Activated CD4-positive, alpha-beta T cell treated with anti-CD3 and anti-CD28 coated beads for 1 hour (primary cell): ENCODE data around the gene KEL.
A peak's percentile ranks its signal among the peaks of the same experiment; 100 is the strongest.
"Not testable (repeated sequence)": the region's sequence is repeated elsewhere in the genome, so short reads cannot be mapped to it uniquely, and the experiment has no call there.

Source experiments
- DNase-seq: peaks from one replicate; pipeline ENCODE4 v3.0.0-alpha.2; 2020

Gene KEL, protein sequence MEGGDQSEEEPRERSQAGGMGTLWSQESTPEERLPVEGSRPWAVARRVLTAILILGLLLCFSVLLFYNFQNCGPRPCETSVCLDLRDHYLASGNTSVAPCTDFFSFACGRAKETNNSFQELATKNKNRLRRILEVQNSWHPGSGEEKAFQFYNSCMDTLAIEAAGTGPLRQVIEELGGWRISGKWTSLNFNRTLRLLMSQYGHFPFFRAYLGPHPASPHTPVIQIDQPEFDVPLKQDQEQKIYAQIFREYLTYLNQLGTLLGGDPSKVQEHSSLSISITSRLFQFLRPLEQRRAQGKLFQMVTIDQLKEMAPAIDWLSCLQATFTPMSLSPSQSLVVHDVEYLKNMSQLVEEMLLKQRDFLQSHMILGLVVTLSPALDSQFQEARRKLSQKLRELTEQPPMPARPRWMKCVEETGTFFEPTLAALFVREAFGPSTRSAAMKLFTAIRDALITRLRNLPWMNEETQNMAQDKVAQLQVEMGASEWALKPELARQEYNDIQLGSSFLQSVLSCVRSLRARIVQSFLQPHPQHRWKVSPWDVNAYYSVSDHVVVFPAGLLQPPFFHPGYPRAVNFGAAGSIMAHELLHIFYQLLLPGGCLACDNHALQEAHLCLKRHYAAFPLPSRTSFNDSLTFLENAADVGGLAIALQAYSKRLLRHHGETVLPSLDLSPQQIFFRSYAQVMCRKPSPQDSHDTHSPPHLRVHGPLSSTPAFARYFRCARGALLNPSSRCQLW

DNA sequence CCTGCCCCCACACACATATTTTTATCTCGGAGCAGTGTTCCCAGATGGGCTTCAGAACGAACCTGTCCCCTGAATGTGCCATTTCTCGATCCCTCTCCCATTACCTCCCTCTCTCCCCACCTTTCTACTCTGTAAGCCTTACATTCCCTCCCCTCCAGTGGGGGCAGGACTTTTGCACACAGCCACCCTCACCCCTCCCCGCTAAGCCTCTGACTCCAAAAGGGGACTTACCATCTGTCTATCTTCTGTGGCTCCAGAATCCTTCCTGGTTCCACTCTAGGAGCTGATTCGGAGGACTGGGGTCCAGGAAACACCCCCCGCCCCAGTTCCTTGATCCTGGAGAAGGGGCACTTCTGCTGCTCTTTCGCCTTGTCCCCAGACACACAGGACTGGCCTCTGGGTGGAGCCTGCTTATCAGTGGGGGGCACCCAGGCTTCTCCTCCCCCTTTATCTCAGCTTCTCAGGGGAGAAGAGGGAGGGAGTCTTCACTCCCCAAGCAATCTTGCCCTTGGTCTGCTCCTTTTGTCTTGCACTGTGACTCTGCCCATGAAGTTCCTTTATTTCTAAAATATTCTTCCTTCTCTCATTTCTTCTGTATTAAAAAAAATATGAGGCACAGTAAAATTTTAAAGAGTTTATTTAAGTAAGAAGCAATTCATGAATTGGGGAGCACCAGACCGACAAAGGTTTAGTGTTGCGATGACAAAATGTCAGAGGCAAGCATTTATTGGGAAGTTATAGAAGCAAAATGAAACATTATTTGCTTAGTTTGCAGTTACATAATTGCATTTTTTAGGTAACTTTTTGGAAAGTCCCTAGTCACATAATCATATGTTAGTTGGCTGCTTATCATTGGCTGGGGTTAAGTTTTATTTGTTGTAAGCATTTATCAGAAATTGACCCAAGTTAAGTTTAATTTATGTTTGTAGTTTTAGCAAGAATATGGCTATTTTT, at the start of gene KEL:
TSS of gene KEL (minus strand) at position 391 of the 954 bp plus-strand sequence. CDS start at position 234, 157 bp downstream.
- no peak for DNase-seq

DNA sequence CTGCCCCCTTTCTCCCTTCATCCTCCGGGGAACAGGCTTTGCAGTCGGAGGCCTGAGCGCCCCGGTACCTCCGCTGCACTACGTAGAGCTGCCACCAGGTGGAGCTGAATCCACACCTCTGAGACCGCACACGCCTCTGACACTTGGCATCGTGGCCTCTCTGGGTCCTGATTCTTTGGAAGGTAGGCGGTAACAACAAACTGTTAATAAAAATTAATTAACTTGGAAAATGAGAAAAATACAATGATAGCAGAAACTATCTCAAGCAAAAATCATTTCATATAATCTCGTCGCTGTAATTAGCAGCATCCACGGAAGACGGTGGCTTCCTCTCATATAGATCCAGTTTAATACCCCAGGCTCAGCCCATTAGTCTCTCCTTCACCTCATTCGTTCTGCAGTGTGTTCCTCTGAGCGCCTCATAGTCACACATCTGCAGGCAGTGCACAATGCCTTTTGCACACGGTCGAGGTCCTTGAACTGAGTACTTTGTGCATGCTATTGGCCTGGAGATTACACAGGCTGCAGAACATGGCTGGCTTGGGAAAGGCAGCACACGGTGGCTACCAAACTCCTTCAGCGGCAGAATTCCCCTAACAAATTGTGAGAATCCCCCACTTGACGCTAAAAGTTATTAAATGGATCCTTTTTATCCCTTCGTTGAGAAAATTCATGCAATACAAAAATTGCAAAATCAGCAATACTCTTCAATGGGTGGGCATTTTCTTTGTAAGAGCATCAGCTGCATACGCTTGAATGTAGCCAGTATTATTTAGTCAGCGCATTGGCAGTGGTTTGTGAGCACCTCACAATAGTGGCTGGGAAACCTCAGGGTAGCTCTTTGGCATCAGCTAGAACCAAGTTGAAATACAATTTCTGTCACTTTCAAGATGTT, 46.1 kb upstream of the KEL start:
- peak; percentile 70 for DNase-seq

DNA sequence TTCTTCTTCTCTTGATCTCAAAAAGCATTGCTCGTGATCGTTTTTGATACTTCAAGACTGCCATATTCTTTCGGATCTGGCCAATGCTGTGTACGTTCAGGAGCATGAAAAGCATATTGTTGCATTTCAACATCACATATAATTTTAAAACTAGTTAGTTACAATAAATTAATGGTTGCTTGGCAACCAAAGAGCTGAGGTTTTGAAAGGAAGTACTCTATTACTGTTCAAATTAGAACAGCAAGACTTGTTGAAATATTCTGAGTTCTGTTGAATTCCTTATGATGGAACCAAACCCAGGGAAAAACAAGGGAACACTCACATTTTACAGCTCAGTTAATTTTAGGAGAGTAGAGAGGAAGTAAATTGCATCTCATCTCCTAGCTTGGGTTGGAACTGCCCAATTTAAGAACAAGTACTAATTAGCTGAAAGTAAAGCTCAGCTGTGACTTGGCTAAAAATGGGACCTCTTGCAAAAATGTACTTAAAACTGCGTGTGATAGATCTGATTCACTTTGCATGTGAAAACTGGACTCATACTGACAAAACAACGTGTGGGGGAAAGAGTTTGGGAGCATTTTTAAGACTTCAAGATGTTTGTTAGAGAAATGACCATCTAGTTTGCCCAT, 43.6 kb upstream of the KEL start:
- DNase-seq, result no peak

DNA sequence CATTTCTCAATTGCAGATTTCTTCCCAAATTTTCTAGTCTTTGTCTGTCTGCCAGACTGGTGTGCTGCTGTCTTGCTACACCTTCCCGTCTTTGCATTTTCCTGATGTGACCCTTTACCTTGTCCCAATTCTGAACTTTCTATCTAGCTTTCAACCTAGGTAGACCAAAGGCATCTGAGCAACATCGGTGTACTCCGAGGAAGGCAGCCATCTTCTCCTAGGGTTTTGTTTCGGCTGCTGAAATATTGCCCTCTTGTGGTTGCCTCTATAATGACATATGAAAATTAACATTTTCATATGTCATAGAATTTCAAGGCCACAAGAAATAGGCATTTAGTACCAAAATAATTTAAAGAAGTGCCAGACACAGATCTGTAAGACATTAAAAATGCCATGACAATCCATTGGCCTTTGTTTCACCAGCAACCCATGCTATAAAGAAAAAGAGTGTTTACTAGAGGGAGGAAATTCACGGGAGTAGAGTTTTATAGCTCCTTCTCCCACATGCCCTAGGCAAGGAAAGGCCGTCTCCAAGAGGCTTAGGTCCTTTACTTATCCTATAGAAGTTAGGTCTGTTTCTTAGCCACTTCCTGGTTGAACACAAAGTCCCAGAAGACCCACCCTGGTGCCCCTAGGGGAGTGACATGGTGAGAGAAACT, 41.4 kb upstream of the KEL start:
- no peak for DNase-seq

DNA sequence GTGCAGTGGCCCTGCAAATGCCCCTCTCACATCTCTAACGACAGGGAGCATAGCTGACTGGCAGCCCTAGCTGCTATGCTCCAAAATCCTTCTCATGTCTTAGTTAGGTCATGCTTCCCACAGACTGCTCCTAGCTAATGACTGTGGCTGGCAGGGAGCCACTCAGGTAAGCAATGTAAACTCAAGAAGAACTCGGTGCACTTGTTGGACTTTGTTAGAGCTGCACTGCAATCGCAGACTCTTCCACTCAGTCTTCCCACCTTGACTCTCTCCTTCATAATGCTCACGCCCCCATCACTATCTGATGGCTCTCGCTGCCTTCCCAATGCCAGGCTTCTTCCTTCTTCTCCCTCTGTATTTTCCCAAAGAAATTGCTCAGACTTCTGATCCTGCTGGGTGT, 40.7 kb upstream of the KEL start:
- DNase-seq, result no peak

DNA sequence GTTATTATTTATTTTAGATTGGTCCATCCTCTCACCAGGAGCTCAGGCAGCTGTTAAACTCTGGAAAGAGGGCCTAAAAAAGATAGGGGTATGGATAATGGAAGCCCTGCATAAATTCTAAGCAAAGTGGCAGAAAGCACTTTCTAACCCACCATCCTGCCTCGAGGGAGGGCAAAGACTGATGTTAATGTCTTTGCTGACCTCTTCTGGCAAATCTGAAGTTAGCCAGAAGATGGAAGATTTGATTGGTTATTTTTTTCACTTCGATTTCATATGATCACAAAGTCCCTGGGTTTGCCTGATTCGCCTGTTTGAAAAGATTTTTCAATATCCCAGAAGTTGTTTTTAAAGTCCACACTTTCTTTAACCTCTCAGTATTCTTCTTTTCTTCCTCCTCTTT, 39.9 kb upstream of the KEL start:
- no peak for DNase-seq

DNA sequence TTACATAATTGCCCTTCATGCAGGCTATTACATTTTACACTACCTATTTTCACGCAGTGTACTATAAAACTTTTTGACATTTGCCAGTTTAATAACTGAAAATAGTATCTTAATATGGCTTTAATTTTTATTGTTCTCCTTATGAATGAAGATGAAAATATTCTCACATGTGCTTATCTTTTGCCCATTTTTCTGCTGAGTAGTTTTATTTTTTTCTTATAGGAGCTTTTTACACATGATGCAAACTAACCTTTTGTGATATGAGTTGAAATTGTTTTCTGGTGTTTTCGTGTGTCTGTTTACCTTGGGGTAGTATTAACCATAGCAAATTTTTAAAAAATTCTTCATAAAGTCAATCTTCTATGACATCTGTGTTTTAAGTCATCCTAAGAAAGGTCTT, 38.5 kb upstream of the KEL start:
- no peak for DNase-seq

DNA sequence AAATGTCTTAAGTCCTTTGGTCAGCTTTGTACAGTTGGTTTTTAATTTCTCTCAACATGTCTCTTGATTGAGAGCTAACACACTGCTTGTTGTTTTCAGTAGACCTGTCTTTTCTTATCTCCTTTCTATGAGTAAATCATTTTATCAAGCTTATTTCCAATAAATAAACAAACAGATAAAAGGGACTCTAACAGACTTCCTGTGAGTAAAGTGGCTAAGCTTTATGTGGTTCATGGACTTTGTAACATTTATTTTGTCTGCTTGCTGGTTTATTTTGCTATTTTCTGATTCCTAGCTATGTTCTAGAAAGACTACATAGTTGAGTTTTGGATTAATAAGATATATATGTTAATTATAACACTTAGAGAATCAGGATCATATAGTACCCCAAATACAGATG, 37.6 kb upstream of the KEL start:
- no peak for DNase-seq

DNA sequence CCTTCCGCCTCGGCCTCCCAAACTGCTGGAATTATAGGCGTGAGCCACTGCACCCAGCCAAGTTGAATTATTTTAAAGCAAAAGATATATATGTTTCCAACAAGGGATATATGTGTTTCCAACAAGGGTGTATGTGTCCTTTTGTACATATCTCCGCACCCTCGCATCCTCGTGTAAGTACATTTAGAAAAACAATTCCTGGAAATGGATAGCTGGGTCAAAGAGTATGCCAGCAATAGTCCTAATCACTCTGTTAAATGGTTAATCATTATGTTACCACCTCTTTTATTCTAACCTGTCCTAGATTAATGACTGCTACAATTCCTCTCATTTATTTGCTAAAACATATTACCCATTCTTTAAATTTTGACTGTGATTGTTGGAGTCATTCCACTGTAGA, 36.8 kb upstream of the KEL start:
- no peak for DNase-seq

DNA sequence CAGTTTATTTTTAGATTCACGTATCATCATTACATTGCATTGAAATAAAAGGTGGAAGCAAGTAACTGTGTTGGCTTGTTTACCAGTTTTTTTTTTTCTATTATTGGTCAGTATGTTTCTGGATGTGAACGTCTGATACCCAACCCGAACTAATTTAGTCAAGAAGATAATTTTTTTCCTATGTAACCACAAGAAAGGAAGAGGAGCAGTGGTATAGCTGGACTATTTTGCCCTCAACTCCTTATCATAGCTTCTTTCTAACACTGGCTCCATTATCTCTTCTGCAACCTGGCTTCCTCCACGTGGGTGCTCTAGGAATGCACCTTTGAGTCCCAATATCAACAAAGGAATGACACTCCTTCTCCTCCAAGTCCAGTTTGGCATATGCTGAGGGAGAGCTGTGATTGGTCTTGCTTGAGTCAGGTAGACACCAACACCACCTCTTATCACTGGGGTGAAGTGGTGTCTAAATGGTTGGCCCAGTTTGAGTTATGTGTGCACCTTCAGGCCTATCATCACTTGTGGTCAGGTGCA, 35.4 kb upstream of the KEL start:
- DNase-seq, result no peak

DNA sequence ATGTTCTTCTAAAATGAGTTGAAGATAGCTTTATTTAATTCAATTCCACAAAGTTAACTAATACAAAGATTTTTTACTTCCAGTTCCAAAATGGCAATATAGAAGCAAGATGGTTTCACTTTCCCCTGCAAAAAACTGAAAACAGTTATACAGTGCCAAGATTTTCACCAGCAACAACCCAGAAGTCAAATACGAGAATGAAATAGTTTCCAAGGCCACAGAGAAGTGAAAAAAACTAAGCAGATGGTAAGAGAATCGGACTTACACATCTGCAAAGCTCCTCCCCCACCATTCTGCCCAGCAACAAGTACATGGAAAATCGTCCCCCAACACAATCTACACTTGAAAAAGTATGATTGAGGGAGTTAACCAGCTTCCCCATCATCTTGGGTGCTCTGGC, 30.3 kb upstream of the KEL start:
- no peak for DNase-seq

DNA sequence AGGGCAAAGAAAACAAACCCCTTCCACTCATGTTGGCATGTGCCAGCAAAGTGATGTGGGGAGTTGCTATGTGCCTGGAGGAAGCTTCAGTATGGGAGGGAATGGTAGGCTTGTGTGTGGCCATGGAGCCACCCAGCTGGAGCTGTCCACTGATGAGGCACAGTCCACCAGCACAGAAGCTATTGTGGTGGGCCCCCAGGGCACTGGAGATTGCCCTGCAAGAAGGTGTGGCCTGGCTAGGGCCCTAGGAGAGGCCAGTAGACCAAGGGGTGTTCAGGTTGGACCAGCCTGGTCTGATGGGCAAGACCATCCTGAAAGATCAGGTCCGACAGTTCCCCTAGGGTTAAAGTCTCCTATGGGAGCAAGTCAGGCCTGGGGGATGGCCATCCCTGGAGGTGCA, 22.1 kb upstream of the KEL start:
- no peak for DNase-seq

DNA sequence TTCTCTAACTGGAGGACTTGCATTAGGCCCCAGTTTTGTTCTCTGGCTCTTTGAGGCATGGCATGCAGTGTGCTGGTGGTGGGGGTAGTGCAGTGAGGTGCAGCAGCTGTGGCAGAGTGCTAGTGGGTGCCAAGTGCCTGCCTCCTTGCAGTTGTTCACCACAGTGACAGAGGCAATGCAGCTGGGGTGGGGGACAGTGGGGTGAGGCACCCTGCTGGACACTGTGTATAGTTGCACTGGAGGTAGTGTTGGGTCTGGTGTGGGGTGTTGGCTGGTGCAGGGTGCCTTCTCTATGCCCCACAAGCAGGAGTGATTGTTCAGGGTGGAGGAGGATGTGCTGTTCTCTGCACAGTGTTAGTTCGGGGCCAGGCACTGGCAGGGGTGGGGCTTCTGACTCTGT, 21.7 kb upstream of the KEL start:
- no peak for DNase-seq

DNA sequence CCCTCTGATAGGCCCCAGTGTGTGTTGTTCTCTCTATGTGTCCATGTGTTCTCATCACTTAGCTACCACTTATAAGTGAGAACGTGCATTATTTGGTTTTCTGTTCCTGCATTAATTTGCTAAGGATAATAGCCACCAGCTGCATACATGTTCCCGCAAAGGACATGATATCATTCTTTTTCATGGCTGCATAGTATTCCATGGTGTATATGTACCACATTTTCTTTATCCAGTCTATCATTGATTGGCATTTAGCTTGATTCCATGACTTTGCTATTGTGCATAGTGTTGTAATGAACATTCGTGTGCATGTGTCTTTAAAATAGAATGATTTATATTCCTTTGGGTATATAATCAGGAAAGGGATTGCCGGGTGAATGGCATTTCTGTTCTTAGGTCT, 16.2 kb upstream of the KEL start:
- DNase-seq, result not testable (repeated sequence)

DNA sequence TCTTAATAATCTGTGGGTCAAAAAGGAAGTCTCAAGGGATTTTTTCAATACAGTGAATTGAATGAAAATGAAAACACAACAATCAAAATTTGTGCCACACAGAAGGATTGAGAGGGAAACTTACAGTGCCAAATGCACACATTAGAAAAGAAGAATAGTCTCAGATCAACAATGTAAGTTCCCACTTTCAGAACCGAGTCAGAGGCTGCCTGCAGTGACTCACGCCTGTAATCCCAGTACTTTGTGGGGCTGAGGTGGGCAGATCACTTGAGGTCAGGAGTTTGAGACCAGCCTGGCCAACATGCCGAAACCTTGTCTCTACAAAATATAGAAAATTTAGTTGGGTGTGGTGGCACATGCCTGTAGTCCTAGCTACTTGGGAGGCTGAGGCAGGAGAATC, 12.5 kb upstream of the KEL start:
- DNase-seq, result no peak

DNA sequence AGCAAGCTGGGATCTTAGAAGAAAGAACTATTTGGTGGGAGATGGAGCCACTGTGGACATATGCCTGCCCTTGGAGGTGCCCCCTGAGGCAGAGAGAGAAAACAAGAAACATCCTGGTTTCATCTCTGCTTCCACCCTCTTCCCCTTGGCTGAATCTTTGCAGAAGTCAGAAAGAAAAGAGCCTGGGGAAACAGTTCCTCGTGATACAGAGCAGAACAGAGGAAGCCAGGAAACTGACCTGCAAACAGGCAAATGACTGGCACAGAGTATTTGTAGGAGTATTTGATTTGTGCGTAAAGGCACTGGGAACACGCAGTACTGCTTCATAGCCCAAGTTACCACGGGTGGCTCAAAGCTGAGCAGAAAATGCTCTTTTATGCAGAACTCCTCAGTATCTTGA, 7.0 kb upstream of the KEL start:
- DNase-seq, result no peak

DNA sequence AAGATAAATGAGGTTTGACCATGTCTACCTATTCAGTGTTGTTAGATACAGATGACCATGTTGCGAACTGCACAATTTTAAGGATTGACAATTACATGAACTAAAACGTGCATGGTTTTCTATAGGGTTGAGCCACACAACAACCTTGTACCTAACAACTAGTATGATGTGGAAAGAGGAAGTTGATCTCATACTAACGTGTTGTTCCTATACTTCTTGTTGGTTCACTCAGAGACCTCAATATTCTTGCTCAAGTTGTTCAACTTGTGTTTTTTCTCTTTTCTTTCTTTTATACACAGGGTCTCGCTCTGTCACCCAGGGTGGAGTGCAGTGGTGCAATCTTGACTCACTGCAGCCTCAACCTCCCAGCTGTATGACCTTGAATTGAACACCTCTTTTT, 6.1 kb upstream of the KEL start:
- no peak for DNase-seq

DNA sequence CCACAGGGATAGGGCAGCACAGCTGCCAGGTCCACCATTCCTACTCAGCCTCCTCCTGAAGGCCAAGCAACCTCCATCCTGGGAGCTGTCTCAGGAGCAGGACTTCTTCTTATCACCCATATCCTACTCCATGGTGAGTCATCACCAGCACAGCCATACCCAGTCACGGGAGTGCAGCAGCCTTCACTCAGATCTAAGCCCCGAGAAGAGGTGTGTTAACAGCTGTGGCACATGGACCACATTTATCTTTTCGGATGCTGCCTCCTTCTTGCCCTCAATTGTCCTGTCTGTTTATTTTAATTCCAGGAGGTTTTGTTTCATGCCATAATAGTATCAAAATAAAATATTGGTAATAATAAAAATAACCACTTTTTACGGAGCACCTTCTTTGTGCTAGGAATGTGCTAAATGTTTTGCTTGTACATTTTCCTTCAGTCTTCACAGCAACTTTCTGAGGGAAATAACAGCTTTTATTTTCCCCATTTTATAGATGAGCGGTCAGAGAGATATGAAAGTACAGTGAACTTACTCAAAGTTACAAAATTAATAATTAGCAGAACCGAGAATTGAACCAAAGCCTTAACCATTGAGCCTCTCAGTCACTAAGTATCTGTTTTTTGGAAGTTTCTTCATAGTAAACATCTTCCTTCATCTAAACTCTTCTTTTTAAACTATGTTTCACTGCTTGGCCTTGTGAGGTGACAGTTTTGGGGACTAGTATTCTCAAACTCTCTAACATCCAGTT, 2.5 kb upstream of the KEL start:
- no peak for DNase-seq

DNA sequence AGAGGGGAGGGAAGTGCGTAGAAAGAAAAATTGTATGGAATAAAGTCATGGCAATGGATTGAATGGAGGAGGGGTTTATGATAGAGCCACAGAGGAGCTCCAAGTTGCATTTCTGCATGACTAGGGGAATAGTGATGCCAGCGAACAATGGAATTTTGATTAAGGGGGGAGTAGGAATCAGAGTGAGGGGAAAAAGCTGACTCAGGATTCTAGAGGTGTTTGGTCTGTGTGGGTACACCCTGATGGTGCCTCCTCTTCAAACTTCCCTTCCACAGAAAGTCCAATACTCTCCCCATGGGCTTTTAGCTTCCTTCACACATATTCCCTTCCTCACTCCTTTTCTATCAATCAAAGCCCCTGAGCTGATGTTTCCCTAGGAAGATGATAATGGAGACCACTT, 1.8 kb upstream of the KEL start:
- DNase-seq, result no peak

DNA sequence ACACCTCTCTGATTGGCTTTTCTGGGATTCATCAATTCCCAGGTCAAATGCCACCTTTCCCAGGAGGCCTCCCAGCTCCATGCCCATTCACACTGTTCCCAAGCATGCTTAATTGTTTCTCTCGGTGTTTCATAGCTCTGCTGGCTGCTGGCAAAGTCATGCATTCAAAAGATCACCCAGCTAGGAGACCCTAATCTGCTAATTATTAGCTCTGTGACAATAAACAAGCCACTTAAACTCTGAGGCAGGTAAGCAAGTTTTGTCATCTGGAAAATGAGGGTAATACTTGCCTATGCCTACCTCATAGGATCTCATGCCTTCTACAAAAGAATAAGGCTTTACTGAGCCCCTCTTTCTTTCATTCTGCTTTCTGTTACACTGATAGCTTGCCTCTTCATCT, 828 bp upstream of the KEL start:
- DNase-seq, result no peak
